Body of pancreas (tissue), 4 donors: ENCODE results near the gene SELENOT. TPM values are rescaled to one million over a fixed set of nuclear protein-coding genes. Genes with fewer than 3 reads are reported as not detected.

ENCODE experiments used
- ATAC-seq: fragments of 150-250 bp; one replicate; pipeline ENCODE4 v1.9.1; 2016
- DNase-seq, 4 donors: peaks; one replicate each; pipeline ENCODE4 v3.0.0-alpha.2; 2019
- H3K27ac ChIP-seq, 4 donors: fragments of 200-600 bp; sonication (generic); 1 replicate in 3 of 4; 2 replicates in 1 of 4; pipeline versions ENCODE4 v1.5.1 to v1.6.1; 2016 to 2019; ENCODE audit warnings: mild to moderate bottlenecking in 1 of 4, mixed read lengths in 1 of 4, moderate library complexity in 1 of 4
- H3K27me3 ChIP-seq, 2 donors: fragments of 200-600 bp; sonication (generic); one replicate each; pipeline ENCODE4 v1.6.0; 2016; ENCODE audit warnings: mild to moderate bottlenecking in 1 of 2
- H3K36me3 ChIP-seq, 2 donors: fragments of 200-600 bp; sonication (generic); replicated peaks in 1 of 2; 2 replicates each; pipeline ENCODE4 v1.5.1; 2016; ENCODE audit warnings: low read depth in 2 of 2; ENCODE audit not compliant: insufficient read depth in 1 of 2
- H3K4me1 ChIP-seq: fragments of 200-600 bp; sonication (generic); one replicate; pipeline ENCODE4 v1.6.0; 2016
- H3K4me3 ChIP-seq, 2 donors: fragments of 200-600 bp; sonication (generic); 1 replicate in 1 of 2; 2 replicates in 1 of 2; pipeline ENCODE4 v1.5.1; 2016 to 2019
- H3K9me3 ChIP-seq, 3 donors: fragments of 200-600 bp; sonication (generic); 1 replicate in 2 of 3; 2 replicates in 1 of 3; pipeline ENCODE4 v1.5.1; 2016
- CTCF ChIP-seq, 7 experiments: fragments of 450-650 bp in 4 of 7; fragments of 200-600 bp in 3 of 7; sonication (generic) in 3 of 7; IDR thresholded peaks; one replicate each; pipeline ENCODE4 v1.5.1; 2016 to 2019; ENCODE audit warnings: antibody characterized with exemption in 7 of 7
- POLR2A ChIP-seq, 3 donors: fragments of 450-650 bp; IDR thresholded peaks; one replicate each; pipeline ENCODE4 v1.6.1; 2016; ENCODE audit warnings: antibody characterized with exemption in 3 of 3, mild to moderate bottlenecking in 2 of 3
- WGBS, 2 donors: methylation state at CpG; one replicate each; pipeline ENCODE4 v1.1.5; 2017; 5-methylcytosine and 5-hydroxymethylcytosine counted together
- intact Hi-C: fragments of 100-400 bp; cut with DNase I; formaldehyde crosslinking; loops from one replicate; pipeline ENCODE4 v1.15.1; 2023
- total RNA-seq, 2 donors: library from RNA; depleted of rRNA; stranded (reverse); fragments of >200 nt; gene quantifications; one replicate each; pipeline ENCODE4 v1.1.0, GENCODE V29; 2016

SELENOT gene
- total RNA-seq, 2 donors from 2014 or later = 20.2 to 21.4 TPM

GRCh38 chr3:150583028-150583427 is 20.1 kb upstream of the SELENOT start:
- Histone ChIP-seq H3K4me1 (no peaks in the 10 kb centered on the region), H3K9me3 (no peaks in the 10 kb centered on the region), H3K4me3 (no peak overlapping the region), H3K27me3 (no peaks in the 10 kb centered on the region), H3K27ac (no peak overlapping the region), H3K36me3 (peaks cover 0 to 7% of the 10 kb centered on the region in 2 donors)
- DNase-seq = no peak
- TF ChIP-seq POLR2A (IDR thresholded peaks at IDR 0.05) = no peak
- TF ChIP-seq CTCF (IDR thresholded peaks at IDR 0.05) = no peak
- 68 to 83% methylated on average over 1 of the region's 1 CpG for WGBS, 2 donors
- no peak for ATAC-seq
- intact Hi-C loops = no loop called here

GRCh38 chr3:150588027-150588830 is 14.9 kb upstream of the SELENOT start:
- TF ChIP-seq CTCF (IDR thresholded peaks at IDR 0.05) (no peak), POLR2A (IDR thresholded peaks at IDR 0.05) (no peak)
- Histone ChIP-seq H3K4me3 (no peak overlapping the region), H3K27ac (no peak overlapping the region), H3K36me3 (peaks cover 0 to 2% of the 10 kb centered on the region in 2 donors), H3K27me3 (no peaks in the 10 kb centered on the region), H3K4me1 (no peaks in the 10 kb centered on the region), H3K9me3 (no peaks in the 10 kb centered on the region)
- intact Hi-C loops = no loop called here
- DNase-seq (no peak), ATAC-seq (no peak)
- 62 to 64% methylated on average over 9 of the region's 9 CpGs for whole genome bisulfite sequencing, 2 donors

- ATAC-seq (no peak), DNase-seq (no peak)
- TF ChIP-seq CTCF (IDR thresholded peaks at IDR 0.05) (no peak), POLR2A (IDR thresholded peaks at IDR 0.05) (no peak)
- Histone ChIP-seq H3K36me3 (no peaks in the 10 kb centered on the region), H3K9me3 (no peaks in the 10 kb centered on the region), H3K4me3 (no peak overlapping the region), H3K27ac (no peak overlapping the region), H3K27me3 (no peaks in the 10 kb centered on the region), H3K4me1 (no peaks in the 10 kb centered on the region)
- WGBS, 2 donors = 70 to 72% methylated on average over 6 of the region's 6 CpGs
- intact Hi-C loops = no loop called here
Observed at GRCh38 chr3:150589759-150590158, 13.4 kb upstream of the SELENOT start.

DNA sequence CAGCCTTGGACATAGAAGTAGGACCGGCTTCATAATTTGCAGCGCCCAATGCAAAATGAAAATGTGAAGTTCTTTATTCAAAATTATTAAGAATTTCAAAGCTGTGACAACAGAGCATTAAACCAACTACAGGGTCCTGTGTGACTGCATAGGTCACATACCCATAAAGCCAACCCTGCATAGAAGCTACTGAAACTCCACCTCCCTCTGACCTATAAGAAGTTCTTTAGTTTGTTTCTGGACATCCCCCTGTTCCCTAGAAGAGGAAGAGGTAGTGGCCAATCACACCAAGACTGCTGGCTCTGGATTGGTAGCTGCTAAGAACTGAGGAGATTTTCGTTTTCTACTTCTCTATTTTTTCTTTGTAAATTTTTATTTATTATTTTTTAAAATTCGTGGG is 9.0 kb upstream of the SELENOT start:
- ATAC-seq (no peak), DNase-seq (no peak)
- no peaks in the 10 kb centered on the region for H3K9me3 ChIP-seq
- no peaks in the 10 kb centered on the region for H3K27me3 ChIP-seq
- intact Hi-C loops = no loop called here
- no peaks in the 10 kb centered on the region for H3K4me1 ChIP-seq
- TF ChIP-seq POLR2A (IDR thresholded peaks at IDR 0.05) (no peak), CTCF (IDR thresholded peaks at IDR 0.05) (no peak)
- no peak overlapping the region for H3K4me3 ChIP-seq
- WGBS, 2 donors = 80% methylated on average over 4 of the region's 4 CpGs
- no peak overlapping the region for H3K27ac ChIP-seq
- no peaks in the 10 kb centered on the region for H3K36me3 ChIP-seq

DNA sequence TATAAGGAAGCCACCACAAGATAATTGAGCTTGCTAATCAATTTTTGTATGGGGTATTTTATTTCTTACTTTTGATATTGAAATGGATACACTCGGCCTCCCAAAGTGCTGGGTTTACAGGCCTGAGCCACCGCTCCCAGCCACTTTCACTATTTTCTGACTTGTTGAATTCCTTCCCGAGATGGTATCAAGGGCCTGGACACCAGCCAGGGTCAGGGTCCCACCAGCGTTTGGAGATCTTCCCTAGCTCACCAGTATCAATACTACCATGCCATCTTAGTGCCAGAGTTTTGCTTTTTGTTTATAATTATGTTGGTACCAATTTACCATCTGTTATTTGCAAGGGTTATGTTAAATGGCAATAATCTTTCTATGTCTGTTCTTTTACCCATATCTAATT is 5.5 kb upstream of the SELENOT start:
- DNase-seq (no peak), ATAC-seq (no peak)
- Histone ChIP-seq H3K27ac (no peak overlapping the region), H3K4me3 (no peak overlapping the region), H3K27me3 (no peaks in the 10 kb centered on the region), H3K4me1 (peaks cover 27% of the 10 kb centered on the region), H3K36me3 (no peaks in the 10 kb centered on the region), H3K9me3 (no peaks in the 10 kb centered on the region)
- TF ChIP-seq CTCF (IDR thresholded peaks at IDR 0.05) (no peak), POLR2A (IDR thresholded peaks at IDR 0.05) (no peak)
- intact Hi-C loops = no loop called here
- WGBS, 2 donors = 75 to 78% methylated on average over 4 of the region's 4 CpGs
